Hepatocyte (in vitro differentiated cells): ENCODE measurements around the gene PTN.

Experiments used
- EZH2 ChIP-seq: fragments of 200-600 bp; sonication (generic); IDR thresholded peaks from 2 replicates; pipeline ENCODE4 v1.6.1; 2016; ENCODE audit warnings: antibody characterized with exemption, mild to moderate bottlenecking, borderline replicate concordance
- EZH2phosphoT487 ChIP-seq: fragments of 200-600 bp; sonication (generic); IDR thresholded peaks from one replicate; pipeline ENCODE4 v1.6.1; 2018; ENCODE audit warnings: antibody characterized with exemption, mild to moderate bottlenecking, low read depth, moderate library complexity; ENCODE audit not compliant: unreplicated experiment, severe bottlenecking
- TF ChIP-seq, protein P1 (sequence below): fragments of 200-600 bp; sonication (generic); IDR thresholded peaks from 2 replicates; pipeline ENCODE4 v1.5.1; 2016; ENCODE audit warnings: antibody characterized with exemption, mild to moderate bottlenecking; ENCODE audit not compliant: poor library complexity

DNA sequence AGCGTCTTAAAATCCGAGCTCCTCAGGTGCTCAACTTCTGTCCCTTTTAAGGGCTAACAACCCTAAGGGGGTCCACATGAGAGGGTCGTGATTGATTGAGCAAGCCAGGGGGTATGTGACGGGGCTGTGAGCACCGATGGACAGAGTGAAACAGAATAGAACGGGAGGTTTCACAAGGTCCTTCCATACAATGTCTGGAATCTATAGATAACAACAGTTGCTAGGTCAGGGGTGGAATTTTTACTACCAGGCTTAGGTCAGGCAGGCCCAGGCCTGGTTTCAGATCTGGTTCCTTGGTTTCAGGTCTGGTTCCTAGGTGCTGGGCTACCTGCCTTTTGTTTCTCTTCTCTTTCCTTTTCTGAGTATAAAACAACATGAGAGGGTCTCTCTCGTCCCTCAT is 80.9 kb downstream of the PTN start:
- TF ChIP-seq EZH2 (no peak), EZH2phosphoT487 (no peak)
- TF ChIP-seq, protein P1, sequence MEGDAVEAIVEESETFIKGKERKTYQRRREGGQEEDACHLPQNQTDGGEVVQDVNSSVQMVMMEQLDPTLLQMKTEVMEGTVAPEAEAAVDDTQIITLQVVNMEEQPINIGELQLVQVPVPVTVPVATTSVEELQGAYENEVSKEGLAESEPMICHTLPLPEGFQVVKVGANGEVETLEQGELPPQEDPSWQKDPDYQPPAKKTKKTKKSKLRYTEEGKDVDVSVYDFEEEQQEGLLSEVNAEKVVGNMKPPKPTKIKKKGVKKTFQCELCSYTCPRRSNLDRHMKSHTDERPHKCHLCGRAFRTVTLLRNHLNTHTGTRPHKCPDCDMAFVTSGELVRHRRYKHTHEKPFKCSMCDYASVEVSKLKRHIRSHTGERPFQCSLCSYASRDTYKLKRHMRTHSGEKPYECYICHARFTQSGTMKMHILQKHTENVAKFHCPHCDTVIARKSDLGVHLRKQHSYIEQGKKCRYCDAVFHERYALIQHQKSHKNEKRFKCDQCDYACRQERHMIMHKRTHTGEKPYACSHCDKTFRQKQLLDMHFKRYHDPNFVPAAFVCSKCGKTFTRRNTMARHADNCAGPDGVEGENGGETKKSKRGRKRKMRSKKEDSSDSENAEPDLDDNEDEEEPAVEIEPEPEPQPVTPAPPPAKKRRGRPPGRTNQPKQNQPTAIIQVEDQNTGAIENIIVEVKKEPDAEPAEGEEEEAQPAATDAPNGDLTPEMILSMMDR = no peak
